K562 (cell line): Measurements from ENCODE around the gene F9.

Source experiments
- ATF2 ChIP-seq: sonication (generic); formaldehyde crosslinking; IDR thresholded peaks from 2 replicates; pipeline ENCODE4 v1.8.1; 2022; ENCODE audit warnings: missing genetic modification reagents
- CREM ChIP-seq: IDR thresholded peaks from 2 replicates; pipeline ENCODE4 v1.6.1; 2014; ENCODE audit warnings: antibody characterized with exemption, low read depth
- CTCF ChIP-seq, 3 experiments: IDR thresholded peaks in 2 of 3; conservative IDR thresholded peaks in 1 of 3; 2 replicates each; pipeline ENCODE4 v1.5.1; 2011 to 2012; ENCODE audit warnings: low read length in 3 of 3, mild to moderate bottlenecking in 3 of 3, control low read depth in 2 of 3, improper control_type of control experiment in 1 of 3, inconsistent platforms in 1 of 3, low read depth in 1 of 3, mixed read lengths in 1 of 3, moderate library complexity in 1 of 3; ENCODE audit not compliant: insufficient read depth in 2 of 3
- KAT7 ChIP-seq: sonication (generic); formaldehyde crosslinking; IDR thresholded peaks from 2 replicates; pipeline ENCODE4 v1.8.0; 2022; ENCODE audit warnings: missing genetic modification reagents, mild to moderate bottlenecking, borderline replicate concordance
- MYNN ChIP-seq, 2 experiments: sonication (generic); formaldehyde crosslinking in 1 of 2; IDR thresholded peaks; 2 replicates each; pipeline versions ENCODE4 v1.5.0 to v1.6.1; 2016 to 2020; ENCODE audit warnings: antibody characterized with exemption in 1 of 2, missing genetic modification reagents in 1 of 2
- NFIC ChIP-seq: fragments of 450-650 bp; IDR thresholded peaks from 2 replicates; pipeline ENCODE4 v1.6.1; 2017; ENCODE audit warnings: mild to moderate bottlenecking, inconsistent platforms
- NFIX ChIP-seq: fragments of 250-450 bp; sonication (Bioruptor Pico); IDR thresholded peaks from 2 replicates; pipeline ENCODE4 v1.4.0; 2020; ENCODE audit warnings: low read depth, mild to moderate bottlenecking, moderate library complexity
- NR1H2 ChIP-seq: sonication (generic); formaldehyde crosslinking; IDR thresholded peaks from 2 replicates; pipeline ENCODE4 v1.4.0; 2020; ENCODE audit warnings: mild to moderate bottlenecking, missing genetic modification reagents
- POLR2AphosphoS5 ChIP-seq: IDR thresholded peaks from 2 replicates; pipeline ENCODE4 v1.6.1; 2011; ENCODE audit warnings: mild to moderate bottlenecking, low read depth, low read length, moderate library complexity; ENCODE audit not compliant: control insufficient read depth, insufficient read depth
- ZNF274 ChIP-seq: IDR thresholded peaks from 2 replicates; pipeline ENCODE4 v1.6.1; 2011; ENCODE audit warnings: low read depth, mild to moderate bottlenecking, low read length, moderate library complexity, borderline replicate concordance
- TF ChIP-seq, protein P1 (sequence below): fragments of 250-450 bp; sonication (Bioruptor Pico); IDR thresholded peaks from 2 replicates; pipeline ENCODE4 v1.4.0; 2020; ENCODE audit warnings: mild to moderate bottlenecking

GRCh38 chrX:139508099-139508498, 22.4 kb upstream of the F9 start:
- TF ChIP-seq ATF2 (CRISPR knock-in tag) = no peak
- TF ChIP-seq CTCF (IDR thresholded peaks at IDR 0.05 in 2 of 3, conservative IDR thresholded peaks at IDR 0.05 in 1 of 3; ENCODE audit: insufficient read depth in 2 of 3, low read depth in 1 of 3, low read length in 3 of 3) = no peak
- no peak for TF ChIP-seq MYNN (IDR thresholded peaks at IDR 0.05)
- TF ChIP-seq MYNN (CRISPR knock-in tag; IDR thresholded peaks at IDR 0.05) = no peak
- no peak for TF ChIP-seq NFIC
- TF ChIP-seq, protein P1, sequence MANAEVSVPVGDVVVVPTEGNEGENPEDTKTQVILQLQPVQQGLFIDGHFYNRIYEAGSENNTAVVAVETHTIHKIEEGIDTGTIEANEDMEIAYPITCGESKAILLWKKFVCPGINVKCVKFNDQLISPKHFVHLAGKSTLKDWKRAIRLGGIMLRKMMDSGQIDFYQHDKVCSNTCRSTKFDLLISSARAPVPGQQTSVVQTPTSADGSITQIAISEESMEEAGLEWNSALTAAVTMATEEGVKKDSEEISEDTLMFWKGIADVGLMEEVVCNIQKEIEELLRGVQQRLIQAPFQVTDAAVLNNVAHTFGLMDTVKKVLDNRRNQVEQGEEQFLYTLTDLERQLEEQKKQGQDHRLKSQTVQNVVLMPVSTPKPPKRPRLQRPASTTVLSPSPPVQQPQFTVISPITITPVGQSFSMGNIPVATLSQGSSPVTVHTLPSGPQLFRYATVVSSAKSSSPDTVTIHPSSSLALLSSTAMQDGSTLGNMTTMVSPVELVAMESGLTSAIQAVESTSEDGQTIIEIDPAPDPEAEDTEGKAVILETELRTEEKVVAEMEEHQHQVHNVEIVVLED = no peak
- TF ChIP-seq CREM = no peak
- no peak for TF ChIP-seq KAT7 (CRISPR knock-in tag)
- no peak for TF ChIP-seq ZNF274
- TF ChIP-seq NR1H2 (CRISPR knock-in tag) = no peak
- no peak for TF ChIP-seq NFIX (CRISPR knock-in tag)
- no peak for TF ChIP-seq POLR2AphosphoS5
